Measurements from ENCODE around the gene SNRPE.

GRCh38 chr1:203843435-203843834 is 18.0 kb upstream of the SNRPE start:
- TF ChIP-seq CTCF (conservative IDR thresholded peaks at IDR 0.05) (no peak), ZFX (IDR thresholded peaks at IDR 0.05) (no peak)
